Endothelial cell of umbilical vein (primary cell): Measurements from ENCODE around the gene ATP8A1.

Source experiments
- EZH2 ChIP-seq: IDR thresholded peaks from 2 replicates; pipeline ENCODE4 v1.6.1; 2012; ENCODE audit warnings: borderline replicate concordance, low read depth, mild to moderate bottlenecking, moderate library complexity, low read length, inconsistent platforms; ENCODE audit not compliant: severe bottlenecking
- FOS ChIP-seq: IDR thresholded peaks from 2 replicates; pipeline ENCODE4 v1.6.1; 2011; ENCODE audit warnings: mild to moderate bottlenecking, low read length, moderate library complexity, borderline replicate concordance; ENCODE audit not compliant: insufficient read depth
- GATA2 ChIP-seq: IDR thresholded peaks from 2 replicates; pipeline ENCODE4 v1.7.0; 2011; ENCODE audit warnings: low read depth, mild to moderate bottlenecking, moderate library complexity, mixed read lengths, low read length; ENCODE audit not compliant: insufficient read length, insufficient read depth
- JUN ChIP-seq: IDR thresholded peaks from 2 replicates; pipeline ENCODE4 v1.6.1; 2011; ENCODE audit warnings: borderline replicate concordance, low read depth; ENCODE audit not compliant: insufficient read length, insufficient read depth
- MYC ChIP-seq: IDR thresholded peaks from one replicate; pipeline ENCODE4 v1.6.1; 2011; ENCODE audit warnings: mild to moderate bottlenecking, low read depth, low read length
- POLR2A ChIP-seq: IDR thresholded peaks from 2 replicates; pipeline ENCODE4 v1.6.1; 2012; ENCODE audit warnings: low read depth, mild to moderate bottlenecking, control low read depth, low read length
- POLR2AphosphoS5 ChIP-seq: IDR thresholded peaks from 2 replicates; pipeline ENCODE4 v1.6.1; 2012; ENCODE audit warnings: low read depth, mild to moderate bottlenecking, control low read depth, low read length, moderate library complexity; ENCODE audit not compliant: insufficient read depth
- TF ChIP-seq, protein P1 (sequence below), 2 donors: IDR thresholded peaks; 1 replicate in 1 of 2; 2 replicates in 1 of 2; pipeline ENCODE4 v1.5.1; 2011; ENCODE audit warnings: low read length in 2 of 2, mild to moderate bottlenecking in 2 of 2, moderate library complexity in 2 of 2, control low read depth in 1 of 2, inconsistent platforms in 1 of 2, low read depth in 1 of 2; ENCODE audit not compliant: insufficient read depth in 1 of 2; ENCODE audit errors: extremely low read depth in 1 of 2
- TF ChIP-seq, protein P2 (sequence below): IDR thresholded peaks from 2 replicates; pipeline ENCODE4 v1.6.1; 2011; ENCODE audit not compliant: insufficient read depth, insufficient read length

DNA sequence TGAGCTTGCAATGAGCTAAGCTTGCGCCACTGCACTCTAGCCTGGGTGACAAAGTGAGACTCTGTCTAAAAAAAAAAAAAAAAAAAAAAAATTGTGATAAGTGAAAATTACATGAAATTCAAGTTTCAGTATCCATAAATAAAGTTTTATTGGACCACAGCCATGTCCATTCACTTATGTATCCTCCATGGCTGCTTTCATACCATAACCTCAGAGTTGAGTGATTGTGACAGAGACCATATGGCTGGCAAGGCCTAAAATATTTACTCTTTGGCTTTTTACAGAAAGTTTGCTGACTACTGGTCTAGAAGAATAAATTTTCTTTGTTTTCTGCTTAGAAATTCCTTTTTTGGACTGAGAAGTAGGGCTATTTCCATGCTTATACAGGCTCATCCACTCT, 271.4 kb downstream of the ATP8A1 start:
- TF ChIP-seq JUN (no peak), GATA2 (no peak), EZH2 (no peak), POLR2A (no peak), FOS (no peak), POLR2AphosphoS5 (no peak), MYC (no peak)
- TF ChIP-seq, protein P1, sequence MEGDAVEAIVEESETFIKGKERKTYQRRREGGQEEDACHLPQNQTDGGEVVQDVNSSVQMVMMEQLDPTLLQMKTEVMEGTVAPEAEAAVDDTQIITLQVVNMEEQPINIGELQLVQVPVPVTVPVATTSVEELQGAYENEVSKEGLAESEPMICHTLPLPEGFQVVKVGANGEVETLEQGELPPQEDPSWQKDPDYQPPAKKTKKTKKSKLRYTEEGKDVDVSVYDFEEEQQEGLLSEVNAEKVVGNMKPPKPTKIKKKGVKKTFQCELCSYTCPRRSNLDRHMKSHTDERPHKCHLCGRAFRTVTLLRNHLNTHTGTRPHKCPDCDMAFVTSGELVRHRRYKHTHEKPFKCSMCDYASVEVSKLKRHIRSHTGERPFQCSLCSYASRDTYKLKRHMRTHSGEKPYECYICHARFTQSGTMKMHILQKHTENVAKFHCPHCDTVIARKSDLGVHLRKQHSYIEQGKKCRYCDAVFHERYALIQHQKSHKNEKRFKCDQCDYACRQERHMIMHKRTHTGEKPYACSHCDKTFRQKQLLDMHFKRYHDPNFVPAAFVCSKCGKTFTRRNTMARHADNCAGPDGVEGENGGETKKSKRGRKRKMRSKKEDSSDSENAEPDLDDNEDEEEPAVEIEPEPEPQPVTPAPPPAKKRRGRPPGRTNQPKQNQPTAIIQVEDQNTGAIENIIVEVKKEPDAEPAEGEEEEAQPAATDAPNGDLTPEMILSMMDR (IDR thresholded peaks at IDR 0.05; ENCODE audit: extremely low read depth in 1 of 2, insufficient read depth in 1 of 2, low read depth in 1 of 2, low read length in 2 of 2) = no peak
- TF ChIP-seq, protein P2, sequence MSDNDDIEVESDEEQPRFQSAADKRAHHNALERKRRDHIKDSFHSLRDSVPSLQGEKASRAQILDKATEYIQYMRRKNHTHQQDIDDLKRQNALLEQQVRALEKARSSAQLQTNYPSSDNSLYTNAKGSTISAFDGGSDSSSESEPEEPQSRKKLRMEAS = no peak
